Endodermal cell (in vitro differentiated cells): Measurements from ENCODE around the gene ACOT12. TPM values are rescaled to one million over a fixed set of nuclear protein-coding genes. Genes with fewer than 3 reads are reported as not detected.
"Not testable (repeated sequence)": the region's sequence is repeated elsewhere in the genome, so short reads cannot be mapped to it uniquely, and the experiment has no call there.

ENCODE experiments used
- DNase-seq: peaks from one replicate; pipeline ENCODE4 v3.0.0-alpha.2; 2017
- H3K27ac ChIP-seq: 2 replicates; pipeline ENCODE4 v1.5.1; 2013; ENCODE audit warnings: mild to moderate bottlenecking, low read depth, low read length, moderate library complexity
- H3K27me3 ChIP-seq: 2 replicates; pipeline ENCODE4 v1.6.1; 2013; ENCODE audit warnings: mild to moderate bottlenecking, low read length, moderate library complexity; ENCODE audit not compliant: insufficient read depth, control insufficient read depth, poor library complexity, severe bottlenecking
- H3K36me3 ChIP-seq: 2 replicates; pipeline ENCODE4 v1.7.0; 2013; ENCODE audit warnings: mild to moderate bottlenecking, low read length, moderate library complexity; ENCODE audit not compliant: control insufficient read depth, insufficient read depth
- H3K4me1 ChIP-seq: one replicate; pipeline ENCODE4 v1.7.0; 2013; ENCODE audit warnings: low read length; ENCODE audit not compliant: control insufficient read depth, insufficient read depth
- H3K4me3 ChIP-seq: 2 replicates; pipeline ENCODE4 v1.5.1; 2013; ENCODE audit warnings: mild to moderate bottlenecking, low read length, moderate library complexity
- H3K9ac ChIP-seq: 2 replicates; pipeline ENCODE4 v1.6.1; 2013; ENCODE audit warnings: mild to moderate bottlenecking, low read length, moderate library complexity; ENCODE audit not compliant: poor library complexity, severe bottlenecking; ENCODE audit errors: extremely low read depth
- H3K9me3 ChIP-seq: 2 replicates; pipeline ENCODE4 v1.6.1; 2013; ENCODE audit warnings: mild to moderate bottlenecking, low read length, moderate library complexity; ENCODE audit not compliant: control insufficient read depth
- H3K27ac Mint-ChIP-seq: 2 replicates; pipeline ENCODE4 v1.8.0; 2020; ENCODE audit warnings: mixed read lengths
- H3K27me3 Mint-ChIP-seq: 2 replicates; pipeline ENCODE4 v1.8.0; 2021; ENCODE audit warnings: mild to moderate bottlenecking, mixed read lengths; ENCODE audit not compliant: insufficient read depth
- H3K36me3 Mint-ChIP-seq: 2 replicates; pipeline ENCODE4 v1.8.0; 2020; ENCODE audit warnings: low read depth, mixed read lengths
- H3K4me1 Mint-ChIP-seq: 2 replicates; pipeline ENCODE4 v1.8.0; 2020; ENCODE audit warnings: mixed read lengths
- H3K4me3 Mint-ChIP-seq: 2 replicates; pipeline ENCODE4 v1.8.0; 2020; ENCODE audit warnings: mild to moderate bottlenecking, moderate library complexity, mixed read lengths
- H3K9me3 Mint-ChIP-seq: 2 replicates; pipeline ENCODE4 v1.8.0; 2020; ENCODE audit warnings: mild to moderate bottlenecking, mixed read lengths
- WGBS, 2 experiments: methylation state at CpG; one replicate each; pipeline versions ENCODE4 v1.1.5 to v1.1.7; 2013; ENCODE audit warnings: missing lambda C conversion rate in 2 of 2, mixed read lengths in 1 of 2; ENCODE audit not compliant: insufficient coverage in 1 of 2, insufficient read length in 1 of 2; 5-methylcytosine and 5-hydroxymethylcytosine counted together
- total RNA-seq, 2 donors: library from RNA; stranded (reverse); fragmentation: NEBNext Ultra II Directional in 1 of 2; extraction: Animal tissue kit (Norgen Biotek cat#: 25700) in 1 of 2; gene quantifications; 2 replicates in 1 of 2; 3 replicates in 1 of 2; pipeline ENCODE4 v1.2.1, GENCODE V29; 2021
- TF ChIP-seq, protein P1 (sequence below): fragments of 200-600 bp; sonication (generic); conservative IDR thresholded peaks from 2 replicates; pipeline ENCODE4 v1.5.0; 2021; ENCODE audit warnings: antibody characterized with exemption, mild to moderate bottlenecking

Gene ACOT12
- total RNA-seq, 2 donors from 2014 or later: 0.42 TPM; not detected in 1

DNA sequence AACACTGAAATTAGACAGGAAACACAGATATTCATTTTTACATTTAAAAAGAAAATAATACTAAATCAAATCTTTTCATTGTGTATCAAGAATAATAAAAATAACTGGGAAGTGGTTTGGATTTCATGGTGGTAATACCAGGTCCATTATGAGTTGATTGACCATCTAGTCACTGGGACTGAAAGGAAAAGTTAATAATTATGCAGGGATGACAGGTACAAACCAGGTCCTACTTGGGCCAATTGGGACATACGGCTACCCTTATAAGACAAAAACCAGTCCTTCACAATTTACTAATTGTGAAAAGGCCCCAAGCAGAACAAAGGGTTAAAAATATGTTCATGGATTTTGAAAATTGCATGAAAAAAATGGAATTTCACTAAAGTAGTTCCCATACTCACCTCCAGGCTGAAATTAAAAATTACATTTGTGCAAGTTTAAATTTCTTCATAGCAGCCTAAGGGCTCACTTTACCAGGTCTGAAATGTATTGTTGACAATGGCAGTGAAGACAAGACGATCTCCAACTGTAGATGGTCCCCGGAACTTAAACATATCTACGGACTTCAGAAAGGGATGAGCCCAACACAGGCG is 48.4 kb downstream of the ACOT12 start:
- no peak overlapping the region for H3K9ac ChIP-seq
- H3K4me1 ChIP-seq: no peaks in the 10 kb centered on the region
- Mint-ChIP-seq H3K27me3 (no peaks in the 10 kb centered on the region), H3K4me1 (peaks cover 10% of the 10 kb centered on the region), H3K36me3 (no peaks in the 10 kb centered on the region), H3K27ac (no peak overlapping the region), H3K4me3 (no peak overlapping the region), H3K9me3 (no peaks in the 10 kb centered on the region)
- H3K27ac ChIP-seq: no peak overlapping the region
- WGBS, 2 experiments: 95 to 100% methylated on average over 2 to 5 of the region's 5 CpGs
- no peak overlapping the region for H3K4me3 ChIP-seq
- H3K27me3 ChIP-seq: no peaks in the 10 kb centered on the region
- H3K36me3 ChIP-seq: no peaks in the 10 kb centered on the region
- TF ChIP-seq, protein P1, sequence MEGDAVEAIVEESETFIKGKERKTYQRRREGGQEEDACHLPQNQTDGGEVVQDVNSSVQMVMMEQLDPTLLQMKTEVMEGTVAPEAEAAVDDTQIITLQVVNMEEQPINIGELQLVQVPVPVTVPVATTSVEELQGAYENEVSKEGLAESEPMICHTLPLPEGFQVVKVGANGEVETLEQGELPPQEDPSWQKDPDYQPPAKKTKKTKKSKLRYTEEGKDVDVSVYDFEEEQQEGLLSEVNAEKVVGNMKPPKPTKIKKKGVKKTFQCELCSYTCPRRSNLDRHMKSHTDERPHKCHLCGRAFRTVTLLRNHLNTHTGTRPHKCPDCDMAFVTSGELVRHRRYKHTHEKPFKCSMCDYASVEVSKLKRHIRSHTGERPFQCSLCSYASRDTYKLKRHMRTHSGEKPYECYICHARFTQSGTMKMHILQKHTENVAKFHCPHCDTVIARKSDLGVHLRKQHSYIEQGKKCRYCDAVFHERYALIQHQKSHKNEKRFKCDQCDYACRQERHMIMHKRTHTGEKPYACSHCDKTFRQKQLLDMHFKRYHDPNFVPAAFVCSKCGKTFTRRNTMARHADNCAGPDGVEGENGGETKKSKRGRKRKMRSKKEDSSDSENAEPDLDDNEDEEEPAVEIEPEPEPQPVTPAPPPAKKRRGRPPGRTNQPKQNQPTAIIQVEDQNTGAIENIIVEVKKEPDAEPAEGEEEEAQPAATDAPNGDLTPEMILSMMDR: peak; percentile 30
- no peaks in the 10 kb centered on the region for H3K9me3 ChIP-seq
- DNase-seq: no peak

- no peaks in the 10 kb centered on the region for H3K36me3 ChIP-seq
- Mint-ChIP-seq H3K36me3 (no peaks in the 10 kb centered on the region), H3K27ac (no peak overlapping the region), H3K27me3 (no peaks in the 10 kb centered on the region), H3K4me3 (no peak overlapping the region), H3K4me1 (peaks cover 7% of the 10 kb centered on the region), H3K9me3 (no peaks in the 10 kb centered on the region)
- no peaks in the 10 kb centered on the region for H3K9me3 ChIP-seq
- no peak for DNase-seq
- no peaks in the 10 kb centered on the region for H3K27me3 ChIP-seq
- no peak overlapping the region for H3K4me3 ChIP-seq
- WGBS, 2 experiments: 91 to 95% methylated on average over 9 to 13 of the region's 13 CpGs
- no peak overlapping the region for H3K9ac ChIP-seq
- TF ChIP-seq, protein P1: no peak
- H3K4me1 ChIP-seq: no peaks in the 10 kb centered on the region
- no peak overlapping the region for H3K27ac ChIP-seq
These were observed 49.2 kb downstream of the ACOT12 start for GRCh38 chr5:81344736-81345135.

- not testable (repeated sequence) for H3K4me3 Mint-ChIP-seq, H3K27me3 Mint-ChIP-seq, H3K9ac ChIP-seq, H3K4me1 Mint-ChIP-seq, H3K27me3 ChIP-seq, H3K9me3 Mint-ChIP-seq, H3K27ac ChIP-seq, H3K27ac Mint-ChIP-seq, DNase-seq, H3K4me1 ChIP-seq, H3K4me3 ChIP-seq, H3K36me3 ChIP-seq, H3K36me3 Mint-ChIP-seq, H3K9me3 ChIP-seq
- 79% methylated on average over 3 of the region's 3 CpGs; no CpG with 5 or more reads in 1 of the 2 experiments for WGBS, 2 experiments
These were observed 55.7 kb downstream of the ACOT12 start for GRCh38 chr5:81338213-81338612.

DNA sequence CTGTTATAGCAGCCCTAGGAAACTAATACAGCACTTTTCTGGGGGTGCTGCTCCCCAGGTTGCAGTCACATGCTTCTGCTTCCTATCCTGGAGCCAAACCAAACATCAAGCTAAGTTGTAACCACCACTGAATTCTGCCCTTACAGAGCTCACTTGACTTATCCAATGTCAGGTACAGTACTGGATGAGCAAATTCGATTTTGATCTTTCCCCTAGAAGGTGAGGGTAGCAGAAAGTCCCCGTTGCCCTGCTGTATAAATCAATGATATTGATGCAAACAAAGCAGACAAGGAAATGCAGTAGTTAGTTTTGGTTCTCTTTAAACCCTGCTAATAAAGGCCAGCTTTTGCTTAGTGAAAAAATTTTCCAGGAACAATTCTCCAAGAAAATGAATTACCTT is 56.1 kb downstream of the ACOT12 start:
- Mint-ChIP-seq H3K9me3 (no peaks in the 10 kb centered on the region), H3K4me1 (no peaks in the 10 kb centered on the region), H3K27ac (no peak overlapping the region), H3K36me3 (no peaks in the 10 kb centered on the region), H3K4me3 (no peak overlapping the region), H3K27me3 (no peaks in the 10 kb centered on the region)
- H3K27ac ChIP-seq: no peak overlapping the region
- no peaks in the 10 kb centered on the region for H3K27me3 ChIP-seq
- no peaks in the 10 kb centered on the region for H3K36me3 ChIP-seq
- no peak for DNase-seq
- no peak overlapping the region for H3K4me3 ChIP-seq
- TF ChIP-seq, protein P1: no peak
- H3K9me3 ChIP-seq: no peaks in the 10 kb centered on the region
- no peak overlapping the region for H3K9ac ChIP-seq
- no peaks in the 10 kb centered on the region for H3K4me1 ChIP-seq
- 88 to 100% methylated on average over 2 of the region's 2 CpGs for WGBS, 2 experiments
